Measurements from ENCODE around the gene SLC22A5. TPM values are rescaled to one million over a fixed set of nuclear protein-coding genes. Genes with fewer than 3 reads are reported as not detected.
"Not testable (repeated sequence)": the region's sequence is repeated elsewhere in the genome, so short reads cannot be mapped to it uniquely, and the experiment has no call there.

SLC22A5 gene
- total RNA-seq, 1 donor from 2014 or later, result 8.8 TPM

GRCh38 chr5:132425009-132425937, 55.8 kb downstream of the SLC22A5 start:
- no peak for DNase-seq (ENCODE audit: low spot score)
- ATAC-seq, result no peak

GRCh38 chr5:132425975-132426524, 56.5 kb downstream of the SLC22A5 start:
- ATAC-seq (no peak), DNase-seq (ENCODE audit: low spot score) (no peak)

GRCh38 chr5:132426525-132427138, 57.1 kb downstream of the SLC22A5 start:
- DNase-seq (ENCODE audit: low spot score), result peak; percentile 64
- peak; percentile 64 for ATAC-seq

GRCh38 chr5:132427281-132428146, 58.0 kb downstream of the SLC22A5 start:
- DNase-seq (ENCODE audit: low spot score), result peak; percentile 71
- ATAC-seq, result peak; percentile 63

GRCh38 chr5:132428147-132428482, 58.6 kb downstream of the SLC22A5 start:
- ATAC-seq (no peak), DNase-seq (ENCODE audit: low spot score) (no peak)

- ATAC-seq (no peak), DNase-seq (ENCODE audit: low spot score) (peak; percentile 35)
These were observed 59.3 kb downstream of the SLC22A5 start for GRCh38 chr5:132428484-132429462.

- peak; percentile 21 for DNase-seq (ENCODE audit: low spot score)
These were observed 60.2 kb downstream of the SLC22A5 start for GRCh38 chr5:132429463-132430440.

GRCh38 chr5:132430746-132431145, 61.2 kb downstream of the SLC22A5 start:
- no peak for DNase-seq (ENCODE audit: low spot score)
- ATAC-seq, result no peak

More at GRCh38 chr5:132429463-132430440, 60.2 kb downstream of the SLC22A5 start:
- ATAC-seq, result no peak

GRCh38 chr5:132431632-132432031, 62.1 kb downstream of the SLC22A5 start:
- ATAC-seq (no peak), DNase-seq (ENCODE audit: low spot score) (no peak)

- ATAC-seq (no peak), DNase-seq (ENCODE audit: low spot score) (no peak)
These were observed 63.6 kb downstream of the SLC22A5 start for GRCh38 chr5:132433141-132433540.

- ATAC-seq, result peak; percentile 91
- peak; percentile 76 for DNase-seq (ENCODE audit: low spot score)
These were observed 65.1 kb downstream of the SLC22A5 start for GRCh38 chr5:132434416-132435286.

GRCh38 chr5:132435447-132435846, 65.9 kb downstream of the SLC22A5 start:
- DNase-seq (ENCODE audit: low spot score) (no peak), ATAC-seq (no peak)

- ATAC-seq (no peak), DNase-seq (ENCODE audit: low spot score) (no peak)
These were observed 66.4 kb downstream of the SLC22A5 start for GRCh38 chr5:132435886-132436285.

- DNase-seq (ENCODE audit: low spot score), result no peak
These were observed 67.4 kb downstream of the SLC22A5 start for GRCh38 chr5:132436936-132437335.

GRCh38 chr5:132437604-132438266, 68.2 kb downstream of the SLC22A5 start:
- no peak for DNase-seq (ENCODE audit: low spot score)

More at GRCh38 chr5:132436936-132437335, 67.4 kb downstream of the SLC22A5 start:
- no peak for ATAC-seq

GRCh38 chr5:132438267-132438645, 68.7 kb downstream of the SLC22A5 start:
- ATAC-seq; DNase-seq (ENCODE audit: low spot score): not testable (repeated sequence)

More at GRCh38 chr5:132437604-132438266, 68.2 kb downstream of the SLC22A5 start:
- peak; percentile 50 for ATAC-seq

GRCh38 chr5:132438917-132439316, 69.4 kb downstream of the SLC22A5 start:
- DNase-seq (ENCODE audit: low spot score), result no peak
- ATAC-seq, result peak; percentile 5

Measured in left lobe of liver (tissue), 2 donors.